ENCODE results near the gene GADD45G.

The GADD45G gene

GRCh38 chr9:89604729-89605464, at the start of gene GADD45G:
GADD45G (plus strand) TSS chr9:89605012; CDS start chr9:89605122, 110 bp downstream.
- Histone ChIP-seq H3K9ac (ENCODE audit: low read depth, low read length) (peak within 1 kb of the TSS; percentile 92), H3K4me1 (ENCODE audit: insufficient read depth, low read length) (peaks cover 14% of the 10 kb centered on the region)

GRCh38 chr9:89555036-89555415, 49.8 kb upstream of the GADD45G start:
- Histone ChIP-seq H3K9me3 (ENCODE audit: control insufficient read depth, insufficient read depth, low read length) (no peaks in the 10 kb centered on the region), H3K36me3 (ENCODE audit: insufficient read depth, low read length) (no peaks in the 10 kb centered on the region), H3K4me1 (ENCODE audit: insufficient read depth, low read length) (no peaks in the 10 kb centered on the region; the same call in 1 of the 2 replicates), H3K9ac (ENCODE audit: low read depth, low read length) (no peak overlapping the region)

More at GRCh38 chr9:89604729-89605464, at the start of gene GADD45G:
- Histone ChIP-seq H3K9me3 (ENCODE audit: control insufficient read depth, insufficient read depth, low read length) (no peaks in the 10 kb centered on the region), H3K36me3 (ENCODE audit: insufficient read depth, low read length) (no peaks in the 10 kb centered on the region)

GRCh38 chr9:89555451-89556375, 49.1 kb upstream of the GADD45G start:
- H3K4me1 ChIP-seq (ENCODE audit: insufficient read depth, low read length) = no peaks in the 10 kb centered on the region; the same call in 1 of the 2 replicates
- H3K9me3 ChIP-seq (ENCODE audit: control insufficient read depth, insufficient read depth, low read length) = no peaks in the 10 kb centered on the region
- H3K36me3 ChIP-seq (ENCODE audit: insufficient read depth, low read length) = no peaks in the 10 kb centered on the region
- no peak overlapping the region for H3K9ac ChIP-seq (ENCODE audit: low read depth, low read length)

- Histone ChIP-seq H3K4me1 (ENCODE audit: insufficient read depth, low read length) (no peaks in the 10 kb centered on the region; the same call in 1 of the 2 replicates), H3K36me3 (ENCODE audit: insufficient read depth, low read length) (no peaks in the 10 kb centered on the region)
Observed at GRCh38 chr9:89558196-89558899, 46.5 kb upstream of the GADD45G start.

GRCh38 chr9:89558948-89559347, 45.9 kb upstream of the GADD45G start:
- Histone ChIP-seq H3K9me3 (ENCODE audit: control insufficient read depth, insufficient read depth, low read length) (no peaks in the 10 kb centered on the region), H3K36me3 (ENCODE audit: insufficient read depth, low read length) (no peaks in the 10 kb centered on the region), H3K4me1 (ENCODE audit: insufficient read depth, low read length) (peaks cover under 1% of the 10 kb centered on the region; the same call in 1 of the 2 replicates), H3K9ac (ENCODE audit: low read depth, low read length) (no peak overlapping the region)

More at GRCh38 chr9:89558196-89558899, 46.5 kb upstream of the GADD45G start:
- no peaks in the 10 kb centered on the region for H3K9me3 ChIP-seq (ENCODE audit: control insufficient read depth, insufficient read depth, low read length)
- no peak overlapping the region for H3K9ac ChIP-seq (ENCODE audit: low read depth, low read length)

GRCh38 chr9:89562186-89562814, 42.5 kb upstream of the GADD45G start:
- Histone ChIP-seq H3K36me3 (ENCODE audit: insufficient read depth, low read length) (no peaks in the 10 kb centered on the region), H3K9ac (ENCODE audit: low read depth, low read length) (no peak overlapping the region), H3K4me1 (ENCODE audit: insufficient read depth, low read length) (0 out of 2 replicates have a peak, but pooled peaks cover 5% of the 10 kb centered on the region), H3K9me3 (ENCODE audit: control insufficient read depth, insufficient read depth, low read length) (peaks cover 4% of the 10 kb centered on the region; the same call in 1 of the 2 replicates)

- 0 out of 2 replicates have a peak, but pooled peaks cover 5% of the 10 kb centered on the region for H3K4me1 ChIP-seq (ENCODE audit: insufficient read depth, low read length)
- peaks cover 4% of the 10 kb centered on the region; the same call in 1 of the 2 replicates for H3K9me3 ChIP-seq (ENCODE audit: control insufficient read depth, insufficient read depth, low read length)
- H3K36me3 ChIP-seq (ENCODE audit: insufficient read depth, low read length) = no peaks in the 10 kb centered on the region
- H3K9ac ChIP-seq (ENCODE audit: low read depth, low read length) = no peak overlapping the region
Observed at GRCh38 chr9:89563571-89564345, 41.1 kb upstream of the GADD45G start.

GRCh38 chr9:89564346-89564878, 40.4 kb upstream of the GADD45G start:
- Histone ChIP-seq H3K9me3 (ENCODE audit: control insufficient read depth, insufficient read depth, low read length) (peaks cover 4% of the 10 kb centered on the region; the same call in 1 of the 2 replicates), H3K4me1 (ENCODE audit: insufficient read depth, low read length) (0 out of 2 replicates have a peak, but pooled peaks cover 5% of the 10 kb centered on the region), H3K9ac (ENCODE audit: low read depth, low read length) (no peak overlapping the region), H3K36me3 (ENCODE audit: insufficient read depth, low read length) (no peaks in the 10 kb centered on the region)

GRCh38 chr9:89567649-89568048, 37.2 kb upstream of the GADD45G start:
- H3K9ac ChIP-seq (ENCODE audit: low read depth, low read length) = no peak overlapping the region
- H3K36me3 ChIP-seq (ENCODE audit: insufficient read depth, low read length) = no peaks in the 10 kb centered on the region
- H3K9me3 ChIP-seq (ENCODE audit: control insufficient read depth, insufficient read depth, low read length) = peaks cover 4% of the 10 kb centered on the region; the same call in 1 of the 2 replicates
- 0 out of 2 replicates have a peak, but pooled peaks cover 5% of the 10 kb centered on the region for H3K4me1 ChIP-seq (ENCODE audit: insufficient read depth, low read length)

GRCh38 chr9:89574309-89574708, 30.5 kb upstream of the GADD45G start:
- H3K9me3 ChIP-seq (ENCODE audit: control insufficient read depth, insufficient read depth, low read length) = no peaks in the 10 kb centered on the region
- no peaks in the 10 kb centered on the region for H3K36me3 ChIP-seq (ENCODE audit: insufficient read depth, low read length)
- H3K4me1 ChIP-seq (ENCODE audit: insufficient read depth, low read length) = no peaks in the 10 kb centered on the region
- H3K9ac ChIP-seq (ENCODE audit: low read depth, low read length) = no peak overlapping the region

GRCh38 chr9:89576404-89576839, 28.4 kb upstream of the GADD45G start:
- Histone ChIP-seq H3K9me3 (ENCODE audit: control insufficient read depth, insufficient read depth, low read length) (no peaks in the 10 kb centered on the region), H3K36me3 (ENCODE audit: insufficient read depth, low read length) (no peaks in the 10 kb centered on the region), H3K4me1 (ENCODE audit: insufficient read depth, low read length) (no peaks in the 10 kb centered on the region), H3K9ac (ENCODE audit: low read depth, low read length) (no peak overlapping the region)

- Histone ChIP-seq H3K9me3 (ENCODE audit: control insufficient read depth, insufficient read depth, low read length) (no peaks in the 10 kb centered on the region), H3K9ac (ENCODE audit: low read depth, low read length) (no peak overlapping the region)
Observed at GRCh38 chr9:89577363-89577762, 27.4 kb upstream of the GADD45G start.

More at GRCh38 chr9:89577363-89577762, 27.4 kb upstream of the GADD45G start:
- no peaks in the 10 kb centered on the region for H3K36me3 ChIP-seq (ENCODE audit: insufficient read depth, low read length)
- H3K4me1 ChIP-seq (ENCODE audit: insufficient read depth, low read length) = no peaks in the 10 kb centered on the region

Measured in ES-I3 (cell line).